MM.1S (cell line): ENCODE results near the gene DSE.

ENCODE experiments used
- DNase-seq: peaks from one replicate; pipeline ENCODE4 v3.0.0-alpha.2; 2015
- H2AFZ ChIP-seq: fragments of 300-600 bp; sonication (generic); 2 replicates; pipeline ENCODE4 v1.6.0; 2016; ENCODE audit warnings: antibody characterized with exemption, low read length
- H3F3A ChIP-seq: fragments of 300-600 bp; sonication (generic); 2 replicates; pipeline ENCODE4 v1.6.1; 2016; ENCODE audit warnings: mild to moderate bottlenecking, antibody characterized with exemption, low read length, moderate library complexity, mixed read lengths; ENCODE audit not compliant: insufficient read depth
- H3K27ac ChIP-seq: fragments of 300-600 bp; sonication (generic); 2 replicates; pipeline ENCODE4 v1.5.1; 2016; ENCODE audit warnings: mild to moderate bottlenecking, low read length
- H3K27me3 ChIP-seq: fragments of 300-600 bp; sonication (generic); replicated peaks from 2 replicates; pipeline ENCODE4 v1.6.0; 2016; ENCODE audit warnings: low read length; ENCODE audit not compliant: insufficient read depth
- H3K36me3 ChIP-seq: fragments of 300-600 bp; sonication (generic); replicated peaks from 2 replicates; pipeline ENCODE4 v1.6.1; 2016; ENCODE audit warnings: mild to moderate bottlenecking, low read length, mixed read lengths; ENCODE audit not compliant: insufficient read depth
- H3K4me1 ChIP-seq: fragments of 300-600 bp; sonication (generic); 2 replicates; pipeline ENCODE4 v1.6.1; 2016; ENCODE audit warnings: low read length, mixed read lengths
- H3K4me2 ChIP-seq: fragments of 300-600 bp; sonication (generic); 2 replicates; pipeline ENCODE4 v1.6.0; 2016; ENCODE audit warnings: low read depth, low read length
- H3K4me3 ChIP-seq: fragments of 300-600 bp; sonication (generic); 2 replicates; pipeline ENCODE4 v1.5.1; 2016; ENCODE audit warnings: low read length, mixed read lengths
- H3K79me2 ChIP-seq: fragments of 300-600 bp; sonication (generic); 2 replicates; pipeline ENCODE4 v1.6.1; 2016; ENCODE audit warnings: mixed run types, low read length, mixed read lengths
- H3K9ac ChIP-seq: fragments of 300-600 bp; sonication (generic); 2 replicates; pipeline ENCODE4 v1.6.1; 2016; ENCODE audit warnings: low read length, mixed read lengths
- H3K9me2 ChIP-seq: fragments of 300-600 bp; sonication (generic); replicated peaks from 2 replicates; pipeline ENCODE4 v1.6.1; 2016; ENCODE audit warnings: mild to moderate bottlenecking, low read length, mixed read lengths; ENCODE audit not compliant: insufficient read depth
- H3K9me3 ChIP-seq: fragments of 300-600 bp; sonication (generic); replicated peaks from 2 replicates; pipeline ENCODE4 v1.6.1; 2016; ENCODE audit warnings: mild to moderate bottlenecking, low read length, mixed read lengths; ENCODE audit not compliant: insufficient read depth
- H4K20me1 ChIP-seq: fragments of 300-600 bp; sonication (generic); 2 replicates; pipeline ENCODE4 v1.6.1; 2016; ENCODE audit warnings: mild to moderate bottlenecking, low read length, moderate library complexity, mixed read lengths; ENCODE audit not compliant: insufficient read depth
- CTCF ChIP-seq: fragments of 300-600 bp; sonication (generic); IDR thresholded peaks from 2 replicates; pipeline ENCODE4 v1.5.1; 2016; ENCODE audit warnings: antibody characterized with exemption, low read length, mixed read lengths
- EZH2 ChIP-seq: fragments of 300-600 bp; sonication (generic); optimal IDR thresholded peaks from 2 replicates; pipeline ENCODE3; 2017; ENCODE audit warnings: low read depth, mild to moderate bottlenecking, antibody characterized with exemption, low read length, mixed read lengths
- EZH2phosphoT487 ChIP-seq: fragments of 300-600 bp; sonication (generic); IDR thresholded peaks from 2 replicates; pipeline ENCODE4 v1.6.1; 2018; ENCODE audit warnings: antibody characterized with exemption, low read length

DSE gene

GRCh38 chr6:116408491-116408890, 37.7 kb downstream of the DSE start:
- Histone ChIP-seq H3K9ac (no peak overlapping the region), H4K20me1 (no peaks in the 10 kb centered on the region), H3K27ac (no peak overlapping the region), H3K27me3 (no peaks in the 10 kb centered on the region), H2AFZ (no peak overlapping the region), H3K36me3 (no peaks in the 10 kb centered on the region), H3F3A (peaks cover 23% of the 10 kb centered on the region), H3K9me2 (no peaks in the 10 kb centered on the region), H3K79me2 (no peaks in the 10 kb centered on the region), H3K4me3 (no peak overlapping the region), H3K9me3 (no peaks in the 10 kb centered on the region), H3K4me1 (peaks cover 27% of the 10 kb centered on the region), H3K4me2 (no peak overlapping the region)
- no peak for DNase-seq
- no peak for TF ChIP-seq EZH2
- no peak for TF ChIP-seq CTCF
- TF ChIP-seq EZH2phosphoT487: no peak

- Histone ChIP-seq H3K27me3 (no peaks in the 10 kb centered on the region), H3F3A (peaks cover 19% of the 10 kb centered on the region), H3K9ac (no peak overlapping the region), H3K9me2 (no peaks in the 10 kb centered on the region), H2AFZ (no peak overlapping the region), H3K9me3 (no peaks in the 10 kb centered on the region), H3K79me2 (no peaks in the 10 kb centered on the region), H3K4me2 (no peak overlapping the region), H3K4me1 (peaks cover 20% of the 10 kb centered on the region), H3K36me3 (no peaks in the 10 kb centered on the region), H3K4me3 (no peak overlapping the region), H3K27ac (peak overlapping the region; percentile 14; the same call in 1 of the 2 replicates), H4K20me1 (no peaks in the 10 kb centered on the region)
- TF ChIP-seq EZH2: no peak
- no peak for TF ChIP-seq EZH2phosphoT487
- TF ChIP-seq CTCF: no peak
- peak; percentile 48 for DNase-seq
These were observed 39.0 kb downstream of the DSE start for GRCh38 chr6:116409756-116410155.

- Histone ChIP-seq H3K9me3 (no peaks in the 10 kb centered on the region), H3K27ac (no peak overlapping the region), H3K9me2 (no peaks in the 10 kb centered on the region), H3K4me3 (no peak overlapping the region), H2AFZ (no peak overlapping the region), H4K20me1 (no peaks in the 10 kb centered on the region), H3K4me2 (no peak overlapping the region), H3K9ac (no peak overlapping the region), H3F3A (peaks cover 4% of the 10 kb centered on the region; the same call in 1 of the 2 replicates), H3K4me1 (peaks cover 10% of the 10 kb centered on the region; the same call in 1 of the 2 replicates), H3K27me3 (no peaks in the 10 kb centered on the region), H3K36me3 (no peaks in the 10 kb centered on the region), H3K79me2 (no peaks in the 10 kb centered on the region)
- TF ChIP-seq CTCF: no peak
- no peak for TF ChIP-seq EZH2phosphoT487
- TF ChIP-seq EZH2: no peak
- DNase-seq: no peak
These were observed 40.5 kb downstream of the DSE start for GRCh38 chr6:116411284-116411623.

GRCh38 chr6:116412270-116412669, 41.5 kb downstream of the DSE start:
- H3K79me2 ChIP-seq: no peaks in the 10 kb centered on the region
- H3K9ac ChIP-seq: no peak overlapping the region

More at GRCh38 chr6:116412270-116412669, 41.5 kb downstream of the DSE start:
- Histone ChIP-seq H3F3A (0 out of 2 replicates have a peak, but pooled peaks cover 3% of the 10 kb centered on the region), H3K4me1 (peaks cover 9% of the 10 kb centered on the region; the same call in 1 of the 2 replicates), H4K20me1 (no peaks in the 10 kb centered on the region), H3K4me3 (no peak overlapping the region), H3K27me3 (no peaks in the 10 kb centered on the region), H3K36me3 (no peaks in the 10 kb centered on the region), H3K27ac (no peak overlapping the region), H3K9me3 (no peaks in the 10 kb centered on the region), H3K9me2 (no peaks in the 10 kb centered on the region), H2AFZ (no peak overlapping the region), H3K4me2 (no peak overlapping the region)
- no peak for DNase-seq
- no peak for TF ChIP-seq EZH2phosphoT487
- no peak for TF ChIP-seq EZH2
- TF ChIP-seq CTCF: no peak
